EL (cell line): ENCODE measurements around the gene AP2S1.
A peak's percentile ranks its signal among the peaks of the same experiment; 100 is the strongest.
"Not testable (repeated sequence)": the region's sequence is repeated elsewhere in the genome, so short reads cannot be mapped to it uniquely, and the experiment has no call there.

Source experiments
- DNase-seq: peaks from one replicate; pipeline ENCODE4 v3.0.0-alpha.2; 2016

The AP2S1 gene

GRCh38 chr19:46867170-46867569 lies 16.5 kb upstream of the AP2S1 start:
- DNase-seq, result no peak

- peak; percentile 56 for DNase-seq
Observed at GRCh38 chr19:46866407-46867136, 15.9 kb upstream of the AP2S1 start.

- DNase-seq, result peak; percentile 93
Observed at GRCh38 chr19:46863818-46864629, 13.4 kb upstream of the AP2S1 start.

GRCh38 chr19:46862974-46863632 lies 12.5 kb upstream of the AP2S1 start:
- DNase-seq, result peak; percentile 17

GRCh38 chr19:46862503-46862834 lies 11.8 kb upstream of the AP2S1 start:
- DNase-seq, result no peak

- peak; percentile 26 for DNase-seq
Observed at GRCh38 chr19:46861691-46862502, 11.3 kb upstream of the AP2S1 start.

GRCh38 chr19:46860846-46861690 lies 10.4 kb upstream of the AP2S1 start, which contains the start of gene ARHGAP35:
ARHGAP35 (plus strand) TSS chr19:46860997; CDS start chr19:46918676, 57,679 bp downstream.
- no peak for DNase-seq

GRCh38 chr19:46860125-46860845 lies 9.6 kb upstream of the AP2S1 start:
- peak; percentile 99 for DNase-seq

- peak; percentile 87 for DNase-seq
Observed at GRCh38 chr19:46859637-46860124, 9.0 kb upstream of the AP2S1 start.

- DNase-seq, result peak; percentile 98
Observed at GRCh38 chr19:46856062-46857022, 5.7 kb upstream of the AP2S1 start.

GRCh38 chr19:46854698-46855097 lies 4.1 kb upstream of the AP2S1 start:
- not testable (repeated sequence) for DNase-seq

GRCh38 chr19:46852830-46853229 lies 2.2 kb upstream of the AP2S1 start:
- DNase-seq, result no peak

GRCh38 chr19:46849610-46850009 lies 1.0 kb downstream of the AP2S1 start:
- DNase-seq, result peak; percentile 39

- no peak for DNase-seq
Observed at GRCh38 chr19:46848389-46848788, 2.3 kb downstream of the AP2S1 start.

GRCh38 chr19:46847528-46847927 lies 3.1 kb downstream of the AP2S1 start:
- no peak for DNase-seq

- no peak for DNase-seq
Observed at GRCh38 chr19:46845959-46846459, 4.6 kb downstream of the AP2S1 start.

- peak; percentile 67 for DNase-seq
Observed at GRCh38 chr19:46844067-46844489, 6.6 kb downstream of the AP2S1 start.

- no peak for DNase-seq
Observed at GRCh38 chr19:46842791-46843190, 7.9 kb downstream of the AP2S1 start.

- peak; percentile 86 for DNase-seq
Observed at GRCh38 chr19:46841458-46842083, 9.1 kb downstream of the AP2S1 start.
